ENCODE measurements around the gene THBS4. TPM values are rescaled to one million over a fixed set of nuclear protein-coding genes. Genes with fewer than 3 reads are reported as not detected.

The THBS4 gene
- total and polyA plus RNA-seq, 9 of the 15 experiments (the other 6 are each of a cell fraction or from before 2014, with no cell fraction given), result 0.07 to 0.08 TPM; not detected in 7

DNA sequence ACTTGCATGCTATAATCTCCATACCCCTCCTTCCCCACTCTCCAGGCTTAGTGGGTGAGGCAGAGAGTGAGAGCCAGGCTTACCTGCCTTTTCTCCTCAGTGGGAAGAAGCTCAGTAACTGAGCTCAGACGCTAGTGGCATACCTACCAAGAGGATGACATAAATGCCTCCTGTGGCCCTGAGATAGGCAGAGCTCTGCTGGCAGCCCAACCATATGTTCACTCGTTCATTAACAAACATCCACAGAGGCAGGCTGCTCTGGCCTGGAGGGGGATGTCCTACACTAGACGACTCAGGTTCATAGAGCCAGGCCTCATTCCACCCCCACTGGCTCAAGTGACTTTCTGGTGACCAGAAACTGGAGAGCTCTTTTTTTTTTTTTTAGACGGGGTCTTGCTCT lies 81.3 kb downstream of the THBS4 start:
- WGBS (ENCODE audit: insufficient coverage, low coverage, missing lambda C conversion rate), result 7% methylated on average over 4 of the region's 4 CpGs
- TF ChIP-seq ZNF282 (CRISPR knock-in tag; IDR thresholded peaks at IDR 0.05) (no peak), MTA2 (IDR thresholded peaks at IDR 0.05; ENCODE audit: low read depth) (no peak), CHCHD3 (CRISPR knock-in tag; IDR thresholded peaks at IDR 0.05) (no peak), ZNF431 (CRISPR knock-in tag; IDR thresholded peaks at IDR 0.05) (no peak), ZNF444 (CRISPR knock-in tag; IDR thresholded peaks at IDR 0.05) (no peak), L3MBTL2 (IDR thresholded peaks at IDR 0.05) (no peak), ILF3 (IDR thresholded peaks at IDR 0.05; ENCODE audit: borderline replicate concordance) (no peak), TRIM24 (IDR thresholded peaks at IDR 0.05) (no peak), ZFP36 (IDR thresholded peaks at IDR 0.05; ENCODE audit: low read depth, low read length, partially characterized antibody) (no peak), OTX1 (CRISPR knock-in tag; IDR thresholded peaks at IDR 0.05) (no peak), ELF1 (tag; IDR thresholded peaks at IDR 0.05) (no peak), ZBTB17 (CRISPR knock-in tag; IDR thresholded peaks at IDR 0.05) (no peak), ZNF175 (CRISPR knock-in tag; IDR thresholded peaks at IDR 0.05; ENCODE audit: low read depth) (no peak)
- TF ChIP-seq, protein P1, sequence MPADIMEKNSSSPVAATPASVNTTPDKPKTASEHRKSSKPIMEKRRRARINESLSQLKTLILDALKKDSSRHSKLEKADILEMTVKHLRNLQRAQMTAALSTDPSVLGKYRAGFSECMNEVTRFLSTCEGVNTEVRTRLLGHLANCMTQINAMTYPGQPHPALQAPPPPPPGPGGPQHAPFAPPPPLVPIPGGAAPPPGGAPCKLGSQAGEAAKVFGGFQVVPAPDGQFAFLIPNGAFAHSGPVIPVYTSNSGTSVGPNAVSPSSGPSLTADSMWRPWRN (IDR thresholded peaks at IDR 0.05; ENCODE audit: low read depth), result no peak
- TF ChIP-seq, protein P2, sequence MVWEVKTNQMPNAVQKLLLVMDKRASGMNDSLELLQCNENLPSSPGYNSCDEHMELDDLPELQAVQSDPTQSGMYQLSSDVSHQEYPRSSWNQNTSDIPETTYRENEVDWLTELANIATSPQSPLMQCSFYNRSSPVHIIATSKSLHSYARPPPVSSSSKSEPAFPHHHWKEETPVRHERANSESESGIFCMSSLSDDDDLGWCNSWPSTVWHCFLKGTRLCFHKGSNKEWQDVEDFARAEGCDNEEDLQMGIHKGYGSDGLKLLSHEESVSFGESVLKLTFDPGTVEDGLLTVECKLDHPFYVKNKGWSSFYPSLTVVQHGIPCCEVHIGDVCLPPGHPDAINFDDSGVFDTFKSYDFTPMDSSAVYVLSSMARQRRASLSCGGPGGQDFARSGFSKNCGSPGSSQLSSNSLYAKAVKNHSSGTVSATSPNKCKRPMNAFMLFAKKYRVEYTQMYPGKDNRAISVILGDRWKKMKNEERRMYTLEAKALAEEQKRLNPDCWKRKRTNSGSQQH (CRISPR knock-in tag; IDR thresholded peaks at IDR 0.05), result no peak
- TF ChIP-seq, protein P3, sequence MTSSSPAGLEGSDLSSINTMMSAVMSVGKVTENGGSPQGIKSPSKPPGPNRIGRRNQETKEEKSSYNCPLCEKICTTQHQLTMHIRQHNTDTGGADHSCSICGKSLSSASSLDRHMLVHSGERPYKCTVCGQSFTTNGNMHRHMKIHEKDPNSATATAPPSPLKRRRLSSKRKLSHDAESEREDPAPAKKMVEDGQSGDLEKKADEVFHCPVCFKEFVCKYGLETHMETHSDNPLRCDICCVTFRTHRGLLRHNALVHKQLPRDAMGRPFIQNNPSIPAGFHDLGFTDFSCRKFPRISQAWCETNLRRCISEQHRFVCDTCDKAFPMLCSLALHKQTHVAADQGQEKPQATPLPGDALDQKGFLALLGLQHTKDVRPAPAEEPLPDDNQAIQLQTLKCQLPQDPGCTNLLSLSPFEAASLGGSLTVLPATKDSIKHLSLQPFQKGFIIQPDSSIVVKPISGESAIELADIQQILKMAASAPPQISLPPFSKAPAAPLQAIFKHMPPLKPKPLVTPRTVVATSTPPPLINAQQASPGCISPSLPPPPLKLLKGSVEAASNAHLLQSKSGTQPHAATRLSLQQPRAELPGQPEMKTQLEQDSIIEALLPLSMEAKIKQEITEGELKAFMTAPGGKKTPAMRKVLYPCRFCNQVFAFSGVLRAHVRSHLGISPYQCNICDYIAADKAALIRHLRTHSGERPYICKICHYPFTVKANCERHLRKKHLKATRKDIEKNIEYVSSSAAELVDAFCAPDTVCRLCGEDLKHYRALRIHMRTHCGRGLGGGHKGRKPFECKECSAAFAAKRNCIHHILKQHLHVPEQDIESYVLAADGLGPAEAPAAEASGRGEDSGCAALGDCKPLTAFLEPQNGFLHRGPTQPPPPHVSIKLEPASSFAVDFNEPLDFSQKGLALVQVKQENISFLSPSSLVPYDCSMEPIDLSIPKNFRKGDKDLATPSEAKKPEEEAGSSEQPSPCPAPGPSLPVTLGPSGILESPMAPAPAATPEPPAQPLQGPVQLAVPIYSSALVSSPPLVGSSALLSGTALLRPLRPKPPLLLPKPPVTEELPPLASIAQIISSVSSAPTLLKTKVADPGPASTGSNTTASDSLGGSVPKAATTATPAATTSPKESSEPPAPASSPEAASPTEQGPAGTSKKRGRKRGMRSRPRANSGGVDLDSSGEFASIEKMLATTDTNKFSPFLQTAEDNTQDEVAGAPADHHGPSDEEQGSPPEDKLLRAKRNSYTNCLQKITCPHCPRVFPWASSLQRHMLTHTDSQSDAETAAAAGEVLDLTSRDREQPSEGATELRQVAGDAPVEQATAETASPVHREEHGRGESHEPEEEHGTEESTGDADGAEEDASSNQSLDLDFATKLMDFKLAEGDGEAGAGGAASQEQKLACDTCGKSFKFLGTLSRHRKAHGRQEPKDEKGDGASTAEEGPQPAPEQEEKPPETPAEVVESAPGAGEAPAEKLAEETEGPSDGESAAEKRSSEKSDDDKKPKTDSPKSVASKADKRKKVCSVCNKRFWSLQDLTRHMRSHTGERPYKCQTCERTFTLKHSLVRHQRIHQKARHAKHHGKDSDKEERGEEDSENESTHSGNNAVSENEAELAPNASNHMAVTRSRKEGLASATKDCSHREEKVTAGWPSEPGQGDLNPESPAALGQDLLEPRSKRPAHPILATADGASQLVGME (CRISPR knock-in tag; IDR thresholded peaks at IDR 0.05), result no peak
- POLR2A ChIA-PET, result no interaction called here
- H3K4me2 ChIP-seq (ENCODE audit: insufficient read depth, low read length), result no peak overlapping the region
- in situ Hi-C loops (cut with MboI), result loop anchor here (25.0 kb wide), 1 partner anchor 1071 kb away; no protein-coding TSS in a partner anchor
- CTCF ChIA-PET (ENCODE audit: low intra/inter-chr PET ratio), result no interaction called here
- no peak overlapping the region for H3K27ac ChIP-seq (ENCODE audit: extremely low read depth, low read depth, low read length)
- no peaks in the 10 kb centered on the region; a peak in 1 of 5 replicates for H3K4me1 ChIP-seq (replicated peaks in 1 of 2; ENCODE audit: control insufficient read depth in 2 of 2, insufficient read depth in 2 of 2, low read length in 2 of 2)
- no peak overlapping the region for H3K9ac ChIP-seq (ENCODE audit: insufficient read depth in 1 of 2, low read depth in 2 of 2, low read length in 2 of 2)
- peaks cover 0 to 10% of the 10 kb centered on the region in 2 experiments; a peak in 1 of 5 replicates for H3K27me3 ChIP-seq (ENCODE audit: control insufficient read depth in 2 of 2, insufficient read depth in 2 of 2, low read length in 2 of 2)
- H3K4me3 ChIP-seq, result no peak overlapping the region
- H3K9me1 ChIP-seq (ENCODE audit: control insufficient read depth, insufficient read depth, low read length), result no peaks in the 10 kb centered on the region
- ATAC-seq (no peak), DNase-seq (ENCODE audit: extremely low read depth in 1 of 4, low spot score in 3 of 4) (no peak), FAIRE-seq (no peak)
- intact Hi-C loops (cut with micrococcal nuclease), result no loop called here
- H4K20me1 ChIP-seq (replicated peaks; ENCODE audit: control insufficient read depth, insufficient read depth, low read length), result no peaks in the 10 kb centered on the region
- H3K9me3 ChIP-seq (replicated peaks; ENCODE audit: control insufficient read depth, insufficient read depth, low read depth, low read length), result peaks cover 3% of the 10 kb centered on the region
- no TSS peak for BruUV-seq (replicated peaks)
- no peak overlapping the region for H2AFZ ChIP-seq (ENCODE audit: low read depth, low read length)
- H3K79me2 ChIP-seq (ENCODE audit: control insufficient read depth, insufficient read depth, low read length), result no peaks in the 10 kb centered on the region
- H3K36me3 ChIP-seq (ENCODE audit: control insufficient read depth, insufficient read depth, low read length), result no peaks in the 10 kb centered on the region
